HL-60 (cell line): Measurements from ENCODE around the gene TOP1.

Source experiments
- DNase-seq, 2 experiments: peaks; one replicate each; pipeline ENCODE4 v3.0.0-alpha.2; 2010 to 2020; ENCODE audit warnings: low read depth in 1 of 2, low spot score in 1 of 2
- H3K27ac ChIP-seq: fragments of 250-450 bp; sonication (Bioruptor Pico); replicated peaks from 2 replicates; pipeline ENCODE4 v1.5.1; 2020; ENCODE audit warnings: mild to moderate bottlenecking, moderate library complexity
- H3K27me3 ChIP-seq: fragments of 250-450 bp; sonication (Bioruptor Pico); 2 replicates; pipeline ENCODE4 v1.5.1; 2021; ENCODE audit warnings: mild to moderate bottlenecking, moderate library complexity; ENCODE audit not compliant: insufficient read depth, poor library complexity, severe bottlenecking
- H3K4me3 ChIP-seq: replicated peaks from 2 replicates; pipeline ENCODE4 v1.5.1; 2011; ENCODE audit warnings: mild to moderate bottlenecking, control low read depth, low read length; ENCODE audit not compliant: insufficient read depth
- GABPA ChIP-seq: IDR thresholded peaks from 2 replicates; pipeline ENCODE4 v1.6.1; 2012; ENCODE audit warnings: low read depth
- POLR2AphosphoS5 ChIP-seq: IDR thresholded peaks from 2 replicates; pipeline ENCODE4 v1.6.1; 2012; ENCODE audit warnings: low read depth
- SPI1 ChIP-seq: IDR thresholded peaks from 2 replicates; pipeline ENCODE4 v1.6.1; 2012; ENCODE audit warnings: low read depth, mild to moderate bottlenecking, borderline replicate concordance
- TF ChIP-seq, protein P1 (sequence below): IDR thresholded peaks from 2 replicates; pipeline ENCODE4 v1.6.1; 2012; ENCODE audit warnings: low read depth; ENCODE audit not compliant: insufficient replicate concordance
- TF ChIP-seq, protein P2 (sequence below): IDR thresholded peaks from one replicate; pipeline ENCODE4 v1.5.1; 2011; ENCODE audit warnings: low read length, control low read depth, inconsistent platforms; ENCODE audit not compliant: insufficient read depth

Gene TOP1

DNA sequence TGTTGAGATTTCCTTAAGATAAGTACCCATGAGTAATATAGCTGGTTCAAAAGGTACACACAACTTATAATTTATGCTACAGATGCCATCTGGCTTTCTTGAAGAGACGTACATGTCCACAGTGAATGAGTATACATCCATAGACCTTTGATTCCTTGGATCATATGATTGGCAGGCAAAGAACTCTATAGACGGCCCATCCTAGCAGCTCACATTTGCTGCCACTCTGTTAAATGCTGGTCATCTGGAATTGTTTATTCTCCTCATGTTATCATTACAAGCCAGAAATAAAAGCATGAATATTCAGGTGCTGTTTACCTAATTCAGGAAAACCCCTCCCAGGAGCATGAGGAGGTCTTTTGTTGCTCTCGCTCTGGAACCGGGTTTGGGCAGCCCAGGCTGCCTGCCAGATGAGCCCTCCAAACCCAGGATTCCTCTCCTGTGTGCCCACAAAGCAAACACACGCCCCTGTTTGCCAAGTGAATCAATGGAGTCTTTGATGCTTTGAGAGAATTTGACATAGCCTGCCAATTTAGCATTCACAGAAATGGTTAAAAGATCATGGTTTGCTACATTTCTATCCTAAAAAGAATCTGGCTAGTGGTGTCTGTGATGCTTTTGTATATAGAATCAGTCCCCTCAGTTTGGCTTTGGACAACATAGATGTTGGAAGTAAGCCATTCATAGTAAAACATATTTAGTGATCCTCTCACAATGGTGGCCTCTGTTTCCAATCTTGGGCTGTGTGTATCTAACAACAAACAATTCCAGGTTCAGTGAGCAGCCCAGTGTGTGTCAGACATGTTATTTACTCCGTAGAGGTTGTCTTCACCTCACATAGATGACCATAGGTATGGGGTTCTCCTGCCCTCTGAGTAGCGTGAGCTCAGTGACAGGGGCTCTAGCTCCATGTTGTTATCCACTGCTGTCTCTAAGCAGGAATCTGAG, 91.3 kb downstream of the TOP1 start:
- DNase-seq: no peak
- Histone ChIP-seq H3K27me3 (no peaks in the 10 kb centered on the region), H3K4me3 (no peak overlapping the region), H3K27ac (no peak overlapping the region)
- TF ChIP-seq, protein P1, sequence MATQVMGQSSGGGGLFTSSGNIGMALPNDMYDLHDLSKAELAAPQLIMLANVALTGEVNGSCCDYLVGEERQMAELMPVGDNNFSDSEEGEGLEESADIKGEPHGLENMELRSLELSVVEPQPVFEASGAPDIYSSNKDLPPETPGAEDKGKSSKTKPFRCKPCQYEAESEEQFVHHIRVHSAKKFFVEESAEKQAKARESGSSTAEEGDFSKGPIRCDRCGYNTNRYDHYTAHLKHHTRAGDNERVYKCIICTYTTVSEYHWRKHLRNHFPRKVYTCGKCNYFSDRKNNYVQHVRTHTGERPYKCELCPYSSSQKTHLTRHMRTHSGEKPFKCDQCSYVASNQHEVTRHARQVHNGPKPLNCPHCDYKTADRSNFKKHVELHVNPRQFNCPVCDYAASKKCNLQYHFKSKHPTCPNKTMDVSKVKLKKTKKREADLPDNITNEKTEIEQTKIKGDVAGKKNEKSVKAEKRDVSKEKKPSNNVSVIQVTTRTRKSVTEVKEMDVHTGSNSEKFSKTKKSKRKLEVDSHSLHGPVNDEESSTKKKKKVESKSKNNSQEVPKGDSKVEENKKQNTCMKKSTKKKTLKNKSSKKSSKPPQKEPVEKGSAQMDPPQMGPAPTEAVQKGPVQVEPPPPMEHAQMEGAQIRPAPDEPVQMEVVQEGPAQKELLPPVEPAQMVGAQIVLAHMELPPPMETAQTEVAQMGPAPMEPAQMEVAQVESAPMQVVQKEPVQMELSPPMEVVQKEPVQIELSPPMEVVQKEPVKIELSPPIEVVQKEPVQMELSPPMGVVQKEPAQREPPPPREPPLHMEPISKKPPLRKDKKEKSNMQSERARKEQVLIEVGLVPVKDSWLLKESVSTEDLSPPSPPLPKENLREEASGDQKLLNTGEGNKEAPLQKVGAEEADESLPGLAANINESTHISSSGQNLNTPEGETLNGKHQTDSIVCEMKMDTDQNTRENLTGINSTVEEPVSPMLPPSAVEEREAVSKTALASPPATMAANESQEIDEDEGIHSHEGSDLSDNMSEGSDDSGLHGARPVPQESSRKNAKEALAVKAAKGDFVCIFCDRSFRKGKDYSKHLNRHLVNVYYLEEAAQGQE: no peak
- TF ChIP-seq, protein P2, sequence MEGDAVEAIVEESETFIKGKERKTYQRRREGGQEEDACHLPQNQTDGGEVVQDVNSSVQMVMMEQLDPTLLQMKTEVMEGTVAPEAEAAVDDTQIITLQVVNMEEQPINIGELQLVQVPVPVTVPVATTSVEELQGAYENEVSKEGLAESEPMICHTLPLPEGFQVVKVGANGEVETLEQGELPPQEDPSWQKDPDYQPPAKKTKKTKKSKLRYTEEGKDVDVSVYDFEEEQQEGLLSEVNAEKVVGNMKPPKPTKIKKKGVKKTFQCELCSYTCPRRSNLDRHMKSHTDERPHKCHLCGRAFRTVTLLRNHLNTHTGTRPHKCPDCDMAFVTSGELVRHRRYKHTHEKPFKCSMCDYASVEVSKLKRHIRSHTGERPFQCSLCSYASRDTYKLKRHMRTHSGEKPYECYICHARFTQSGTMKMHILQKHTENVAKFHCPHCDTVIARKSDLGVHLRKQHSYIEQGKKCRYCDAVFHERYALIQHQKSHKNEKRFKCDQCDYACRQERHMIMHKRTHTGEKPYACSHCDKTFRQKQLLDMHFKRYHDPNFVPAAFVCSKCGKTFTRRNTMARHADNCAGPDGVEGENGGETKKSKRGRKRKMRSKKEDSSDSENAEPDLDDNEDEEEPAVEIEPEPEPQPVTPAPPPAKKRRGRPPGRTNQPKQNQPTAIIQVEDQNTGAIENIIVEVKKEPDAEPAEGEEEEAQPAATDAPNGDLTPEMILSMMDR: no peak

DNA sequence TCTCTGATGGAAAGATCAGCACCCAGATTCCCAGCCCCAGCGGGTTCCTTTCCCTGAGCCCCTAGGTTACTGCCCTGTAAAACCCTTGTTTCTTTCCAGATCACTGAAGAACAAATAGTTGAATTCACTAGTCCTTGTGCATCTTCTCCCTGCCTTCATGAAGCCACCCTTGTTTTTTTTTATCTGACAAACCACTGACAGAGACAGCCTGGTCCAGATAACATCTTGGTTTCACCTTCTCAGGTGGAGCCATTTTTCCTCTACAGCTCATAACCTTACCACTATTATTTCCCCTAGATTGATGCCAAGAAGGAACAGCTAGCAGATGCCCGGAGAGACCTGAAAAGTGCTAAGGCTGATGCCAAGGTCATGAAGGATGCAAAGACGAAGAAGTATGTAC, 92.8 kb downstream of the TOP1 start:
- no peak overlapping the region for H3K4me3 ChIP-seq
- no peak for TF ChIP-seq POLR2AphosphoS5
- TF ChIP-seq GABPA: no peak
- TF ChIP-seq SPI1: no peak
- TF ChIP-seq, protein P1: no peak
- TF ChIP-seq, protein P2: no peak
- H3K27ac ChIP-seq: no peak overlapping the region
- no peaks in the 10 kb centered on the region for H3K27me3 ChIP-seq
- DNase-seq: no peak

DNA sequence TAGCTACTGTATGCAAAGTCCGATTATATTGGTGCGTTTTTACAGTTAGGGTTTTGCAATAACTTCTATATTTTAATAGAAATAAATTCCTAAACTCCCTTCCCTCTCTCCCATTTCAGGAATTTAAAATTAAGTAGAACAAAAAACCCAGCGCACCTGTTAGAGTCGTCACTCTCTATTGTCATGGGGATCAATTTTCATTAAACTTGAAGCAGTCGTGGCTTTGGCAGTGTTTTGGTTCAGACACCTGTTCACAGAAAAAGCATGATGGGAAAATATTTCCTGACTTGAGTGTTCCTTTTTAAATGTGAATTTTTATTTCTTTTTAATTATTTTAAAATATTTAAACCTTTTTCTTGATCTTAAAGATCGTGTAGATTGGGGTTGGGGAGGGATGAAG, 95.0 kb downstream of the TOP1 start:
- Histone ChIP-seq H3K27ac (no peak overlapping the region), H3K27me3 (no peaks in the 10 kb centered on the region), H3K4me3 (no peak overlapping the region)
- TF ChIP-seq, protein P2: no peak
- TF ChIP-seq, protein P1: no peak
- no peak for TF ChIP-seq POLR2AphosphoS5
- no peak for TF ChIP-seq GABPA
- no peak for TF ChIP-seq SPI1
- DNase-seq: no peak
